Brain pericyte (primary cell): ENCODE results near the gene COL2A1.

Experiments
- DNase-seq: peaks from one replicate; pipeline ENCODE4 v3.0.0-alpha.2; 2012; ENCODE audit warnings: low read depth, low spot score

The COL2A1 gene

DNA sequence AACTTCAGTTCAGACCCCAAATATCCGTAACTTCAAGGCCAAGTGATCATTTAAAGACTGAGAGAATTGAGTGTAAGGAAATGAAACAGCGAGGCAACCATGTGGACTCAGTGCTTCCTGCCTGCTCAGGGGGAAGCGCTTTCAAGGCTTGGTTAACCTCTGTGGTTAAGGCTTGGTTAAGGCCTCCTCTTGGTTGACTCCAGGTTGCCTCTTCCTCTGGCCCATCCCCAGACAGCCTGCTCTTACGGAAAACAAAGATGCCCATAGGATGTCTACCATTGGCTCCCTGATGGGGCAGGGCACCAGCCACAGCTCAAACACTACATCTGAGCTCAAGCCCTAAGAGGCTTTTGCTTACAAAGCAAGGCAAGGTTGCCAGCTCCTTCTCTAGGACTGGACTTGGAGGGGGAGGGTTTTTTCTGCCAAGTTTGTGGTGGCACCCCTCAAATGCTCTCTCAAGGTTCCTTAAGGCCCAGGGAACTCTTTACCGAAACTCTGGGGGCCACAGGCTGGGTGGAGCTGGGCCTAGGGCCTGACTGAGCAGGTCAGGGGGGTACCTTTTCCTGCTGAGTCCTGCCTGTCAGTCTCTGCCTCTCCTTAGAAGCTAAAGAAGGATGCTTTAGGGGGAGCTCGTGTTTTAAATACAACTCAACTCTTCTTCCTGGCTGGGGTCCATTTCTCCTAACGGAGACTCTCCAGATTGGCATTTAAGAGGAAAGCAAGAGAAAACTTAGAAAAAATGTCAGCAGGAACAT lies 13.7 kb downstream of the COL2A1 start:
- no peak for DNase-seq

DNA sequence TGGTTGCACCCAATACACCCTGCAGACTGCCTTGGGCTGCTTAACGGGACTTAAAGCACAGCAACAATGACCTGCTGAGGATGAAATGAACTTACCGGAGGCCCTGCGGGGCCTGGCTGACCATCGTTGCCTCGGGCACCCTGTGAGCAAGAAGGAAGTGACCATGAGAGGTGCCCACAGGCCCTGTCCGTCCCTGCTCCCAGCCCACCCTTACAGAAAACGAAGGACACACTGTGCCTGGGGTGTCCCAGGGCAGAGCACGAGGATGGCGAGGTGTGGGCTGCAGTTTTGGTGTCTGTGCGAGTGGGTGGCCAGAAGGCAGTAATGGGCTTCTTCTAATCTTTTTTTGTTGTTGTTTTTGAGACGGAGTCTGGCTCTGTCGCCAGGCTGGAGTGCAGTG lies 14.6 kb downstream of the COL2A1 start:
- no peak for DNase-seq

DNA sequence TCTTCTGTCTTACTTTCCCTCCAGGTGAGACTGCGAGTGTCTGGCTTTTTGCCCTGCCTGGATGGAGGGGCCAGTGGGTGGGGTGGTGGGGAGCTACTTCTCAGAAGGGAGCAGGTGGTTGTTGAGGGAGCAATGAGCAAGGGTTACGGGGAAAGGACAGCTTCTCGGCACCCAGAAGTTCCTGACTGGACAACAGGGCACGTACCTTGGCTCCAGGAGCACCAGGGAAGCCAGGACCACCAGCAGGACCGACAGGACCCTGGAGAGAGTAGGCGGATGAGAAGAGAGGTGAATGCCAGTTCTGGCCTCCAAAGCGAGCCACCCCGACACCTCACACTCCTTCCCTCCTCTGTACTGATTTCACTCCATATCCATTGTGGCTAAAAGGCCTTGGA lies 15.3 kb downstream of the COL2A1 start:
- DNase-seq: no peak

DNA sequence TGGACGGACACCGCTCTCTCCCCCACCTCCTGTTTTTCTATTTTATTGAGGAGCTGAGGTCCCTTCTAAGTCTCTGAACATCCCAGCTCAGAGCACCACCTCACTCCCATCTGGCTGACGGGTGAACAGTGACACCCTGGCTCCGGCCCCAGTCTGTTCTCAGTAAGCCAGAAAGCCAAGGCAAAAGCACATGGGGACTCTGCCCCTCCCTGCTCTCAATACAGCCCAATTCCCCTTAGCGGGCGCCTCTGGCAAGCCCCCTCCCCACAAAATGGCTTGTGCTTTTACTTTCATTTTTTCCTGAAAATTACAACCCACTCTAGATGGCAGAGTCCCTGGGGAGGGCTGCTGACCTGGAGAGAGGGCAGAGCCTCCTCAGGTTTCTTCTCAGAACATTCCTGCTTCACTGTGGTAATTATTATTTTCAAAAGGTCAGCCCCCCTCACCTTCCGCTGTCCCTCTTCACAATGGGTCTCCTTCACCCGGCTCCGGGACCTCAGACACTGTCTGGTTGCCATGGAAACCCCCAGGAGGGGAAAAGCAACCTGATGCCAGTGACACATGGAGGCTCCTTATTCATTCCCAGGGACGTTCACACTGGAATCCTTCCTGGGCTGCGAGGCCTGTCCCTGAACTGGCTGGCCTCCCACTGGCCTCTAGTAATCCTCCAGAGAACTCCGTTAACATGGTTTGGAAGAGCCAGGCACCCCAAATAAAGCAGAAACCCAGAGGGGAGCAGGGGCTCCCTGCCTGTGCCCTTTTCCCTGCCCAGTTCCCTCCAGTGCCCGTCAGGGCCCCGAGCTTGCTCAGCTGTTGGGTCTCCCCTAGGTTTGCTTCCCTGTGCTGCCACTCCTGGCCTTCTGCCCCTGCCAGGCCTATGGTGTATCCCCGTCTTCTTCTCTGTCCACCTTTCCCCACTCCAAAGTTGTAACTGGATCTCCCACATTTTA lies 15.9 kb downstream of the COL2A1 start:
- no peak for DNase-seq

DNA sequence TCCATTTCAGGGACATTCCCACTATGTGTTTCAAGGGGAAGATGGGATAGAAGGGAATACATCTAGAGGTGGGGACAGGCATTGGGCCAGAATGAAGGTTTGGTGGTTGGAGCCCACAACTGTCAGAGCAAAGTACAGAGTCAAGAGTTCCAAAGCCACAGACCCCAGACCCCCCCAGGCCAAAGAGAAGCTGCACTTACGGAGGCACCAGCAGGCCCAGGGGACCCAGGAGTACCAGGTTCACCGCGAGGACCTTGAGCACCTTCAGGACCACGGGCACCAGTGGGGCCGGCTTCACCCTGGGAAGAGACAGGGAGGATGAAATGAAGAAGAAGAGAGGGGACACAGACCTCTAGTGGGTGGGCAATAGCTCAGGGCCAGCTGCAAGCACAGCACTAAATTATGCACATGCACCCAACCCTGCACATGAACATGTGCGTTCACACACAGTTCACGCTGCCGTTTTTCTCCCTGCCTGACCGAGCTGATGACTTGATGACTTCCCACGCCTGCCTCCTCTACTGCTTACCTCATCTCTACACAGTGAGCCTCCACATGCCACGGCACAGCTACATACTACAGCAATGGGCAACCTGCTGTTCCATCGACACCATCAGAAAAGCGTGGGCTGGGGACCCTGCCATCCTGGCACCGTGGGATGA lies 16.7 kb downstream of the COL2A1 start:
- DNase-seq: no peak

DNA sequence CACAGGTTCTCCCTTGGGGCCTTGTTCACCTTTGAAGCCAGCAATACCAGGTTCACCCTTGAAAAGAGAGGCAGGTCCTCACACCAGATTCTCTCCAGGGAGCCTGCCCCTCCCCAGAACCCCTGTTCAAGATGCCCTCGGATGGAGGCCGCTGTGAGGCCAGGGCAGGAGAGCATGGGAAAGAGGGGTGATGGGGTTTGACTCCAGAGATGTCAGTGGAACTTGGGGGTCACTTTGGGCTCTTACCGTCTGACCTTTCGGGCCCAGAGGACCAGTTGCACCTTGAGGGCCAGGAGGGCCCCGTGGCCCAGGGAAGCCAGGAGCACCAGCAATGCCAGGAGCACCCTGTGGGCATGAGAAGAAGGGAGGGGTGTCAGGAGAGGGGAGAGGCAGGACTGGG lies 17.4 kb downstream of the COL2A1 start:
- DNase-seq: no peak

GRCh38 chr12:47986291-47986660 lies 18.0 kb downstream of the COL2A1 start:
- no peak for DNase-seq

GRCh38 chr12:47985596-47986290 lies 18.5 kb downstream of the COL2A1 start:
- no peak for DNase-seq

DNA sequence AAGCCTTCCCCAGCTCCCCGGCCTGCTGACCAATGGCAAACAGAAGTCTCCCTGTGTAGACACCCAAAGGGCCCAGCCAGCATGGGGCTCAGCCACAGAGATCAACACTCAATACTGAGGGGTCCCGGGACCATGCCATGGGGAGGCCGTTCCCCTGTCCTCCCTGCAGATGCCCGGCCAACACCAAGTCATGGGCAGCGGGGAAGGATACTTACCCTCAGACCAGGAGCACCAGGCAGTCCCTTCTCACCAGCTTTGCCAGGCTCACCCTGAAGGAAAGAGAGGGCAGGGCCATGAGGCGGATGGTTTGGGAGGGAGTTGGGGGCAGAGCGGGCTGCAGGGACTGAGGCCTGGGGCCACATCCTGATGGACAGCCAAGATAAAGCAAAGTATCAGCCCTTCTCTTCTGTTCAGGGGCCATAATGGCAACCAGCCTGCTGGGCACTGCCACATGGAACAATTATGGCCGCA lies 19.9 kb downstream of the COL2A1 start:
- no peak for DNase-seq

GRCh38 chr12:47983541-47984115 lies 20.6 kb downstream of the COL2A1 start:
- no peak for DNase-seq

- DNase-seq: no peak
Measured at GRCh38 chr12:47982770-47983169, 21.5 kb downstream of the COL2A1 start.

- DNase-seq: no peak
Measured at GRCh38 chr12:47982311-47982710, 22.0 kb downstream of the COL2A1 start.

- DNase-seq: no peak
Measured at GRCh38 chr12:47981496-47982260, 22.6 kb downstream of the COL2A1 start.

- DNase-seq: no peak
Measured at GRCh38 chr12:47980779-47981495, 23.3 kb downstream of the COL2A1 start.

DNA sequence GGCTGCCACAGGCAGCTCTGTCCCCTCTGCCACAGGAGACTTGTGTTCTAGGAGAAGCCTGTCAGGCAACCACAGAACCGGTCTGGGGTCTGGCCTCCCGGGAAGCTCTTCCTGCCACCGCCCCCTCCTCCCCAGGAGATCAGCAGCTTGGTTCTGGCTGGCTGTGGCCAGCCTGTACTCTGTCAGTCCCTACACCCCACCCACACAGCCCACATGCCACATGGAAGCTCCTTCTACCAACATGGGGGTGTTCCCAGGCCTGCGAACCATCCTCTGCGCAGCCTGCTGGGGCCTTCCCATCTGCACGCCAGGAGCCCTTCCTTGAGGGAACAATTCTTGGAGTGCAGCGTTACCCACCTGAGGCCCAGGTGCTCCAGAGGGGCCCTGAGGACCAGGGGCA lies 24.1 kb downstream of the COL2A1 start:
- DNase-seq: no peak

DNA sequence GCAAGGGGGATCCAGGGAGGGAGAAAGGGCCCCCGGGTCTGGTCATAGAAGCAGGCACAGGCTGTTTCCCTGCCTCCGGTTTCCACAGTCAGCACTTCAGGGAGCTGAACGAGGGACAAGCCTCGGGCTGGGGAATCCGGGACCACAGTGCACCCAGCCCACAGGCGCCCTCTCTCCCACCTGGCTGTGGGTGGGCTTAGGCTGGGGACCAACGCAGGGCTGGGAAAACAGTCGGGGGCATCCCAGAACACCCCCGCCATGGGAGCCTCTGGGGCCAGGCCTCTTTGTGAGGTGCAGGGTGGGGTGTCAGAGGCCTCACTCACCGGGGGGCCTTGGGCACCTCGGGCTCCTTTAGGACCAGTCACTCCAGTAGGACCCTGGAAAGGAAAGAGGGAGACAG lies 24.6 kb downstream of the COL2A1 start:
- no peak for DNase-seq

- DNase-seq: no peak
Measured at GRCh38 chr12:47979166-47979565, 25.1 kb downstream of the COL2A1 start.

DNA sequence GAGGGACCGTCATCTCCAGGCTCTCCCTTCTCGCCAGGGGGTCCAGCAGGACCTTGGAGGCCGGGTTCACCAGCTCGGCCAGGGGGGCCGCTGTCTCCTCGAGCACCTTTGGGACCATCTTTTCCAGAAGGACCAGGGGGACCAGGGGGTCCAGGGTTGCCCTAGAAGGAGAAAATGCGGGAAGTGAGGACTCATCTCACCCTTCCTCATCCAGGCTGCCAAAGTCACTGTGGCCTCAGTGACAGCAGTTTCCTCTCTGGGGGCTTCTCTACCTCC lies 25.7 kb downstream of the COL2A1 start:
- no peak for DNase-seq

DNA sequence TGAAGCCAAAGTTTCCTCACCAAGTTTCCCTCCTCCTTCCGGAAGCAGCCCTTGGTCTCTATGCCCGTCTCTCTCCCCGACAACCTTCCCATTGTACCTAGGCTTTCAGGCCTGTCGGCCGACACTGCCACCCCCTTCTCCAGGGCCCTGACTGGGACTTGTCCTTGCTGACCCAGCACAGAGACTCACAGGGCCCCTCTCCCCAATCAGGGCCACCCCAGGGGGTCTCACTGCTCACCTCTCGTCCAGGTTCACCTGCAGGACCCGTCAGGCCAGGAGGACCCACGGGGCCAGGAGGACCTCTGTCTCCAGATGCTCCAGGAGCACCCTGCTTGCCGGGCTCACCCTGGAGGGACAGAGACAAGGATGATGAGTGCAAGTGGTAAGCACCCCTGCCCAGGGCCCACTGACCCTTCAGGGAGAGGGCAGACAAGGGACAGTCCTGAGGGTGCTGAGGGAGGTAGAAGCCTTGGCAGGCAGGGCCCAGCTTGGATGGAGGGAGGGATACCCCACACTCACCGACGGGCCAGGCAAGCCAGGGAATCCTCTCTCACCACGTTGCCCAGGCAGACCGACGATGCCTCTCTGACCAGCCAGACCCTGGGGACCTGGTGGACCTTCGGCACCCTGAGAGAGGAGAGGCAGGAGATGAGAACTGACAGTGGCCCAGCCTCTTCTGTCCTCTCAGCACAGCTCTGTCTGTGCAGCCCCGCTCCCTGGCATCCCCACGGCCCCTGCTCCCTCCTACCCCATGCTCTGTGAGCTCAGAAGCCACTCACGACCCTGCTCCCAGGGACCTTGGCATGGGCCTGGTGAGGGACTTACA lies 26.3 kb downstream of the COL2A1 start:
- DNase-seq: no peak
